HG02973 (cell line): ENCODE measurements around the gene CLDN7.

ENCODE experiments used
- ATAC-seq: cut with Tn5 transposase; IDR thresholded peaks from one replicate; pipeline ENCODE4 v1.9.1; 2021; ENCODE audit warnings: moderate library complexity; ENCODE audit not compliant: unreplicated experiment

CLDN7 gene

GRCh38 chr17:7289256-7290032 lies 27.2 kb upstream of the CLDN7 start:
- ATAC-seq, result no peak

GRCh38 chr17:7285679-7286078 lies 23.4 kb upstream of the CLDN7 start:
- no peak for ATAC-seq

DNA sequence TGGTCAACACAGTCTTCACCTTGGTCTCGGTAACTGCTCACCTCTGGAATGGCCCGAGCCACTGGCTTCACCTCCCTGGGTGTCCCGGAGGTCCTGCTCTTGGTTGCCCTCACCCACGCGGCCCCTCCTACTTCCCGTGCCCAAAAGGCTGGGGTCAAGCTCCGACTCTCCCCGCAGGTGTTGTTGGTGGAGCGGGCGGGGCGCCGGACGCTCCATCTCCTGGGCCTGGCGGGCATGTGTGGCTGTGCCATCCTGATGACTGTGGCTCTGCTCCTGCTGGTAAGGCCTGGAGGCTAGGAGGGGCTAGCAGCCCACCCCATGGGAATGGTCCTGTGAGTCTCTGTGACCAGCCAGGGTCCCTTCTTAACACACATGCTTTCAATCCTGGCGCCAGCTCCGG lies 22.6 kb upstream of the CLDN7 start:
- no peak for ATAC-seq

- ATAC-seq, result no peak
Measured at GRCh38 chr17:7283471-7284216, 21.4 kb upstream of the CLDN7 start.

- ATAC-seq, result no peak
Measured at GRCh38 chr17:7282752-7283321, 20.6 kb upstream of the CLDN7 start.

- ATAC-seq, result no peak
Measured at GRCh38 chr17:7281953-7282751, 19.9 kb upstream of the CLDN7 start.

DNA sequence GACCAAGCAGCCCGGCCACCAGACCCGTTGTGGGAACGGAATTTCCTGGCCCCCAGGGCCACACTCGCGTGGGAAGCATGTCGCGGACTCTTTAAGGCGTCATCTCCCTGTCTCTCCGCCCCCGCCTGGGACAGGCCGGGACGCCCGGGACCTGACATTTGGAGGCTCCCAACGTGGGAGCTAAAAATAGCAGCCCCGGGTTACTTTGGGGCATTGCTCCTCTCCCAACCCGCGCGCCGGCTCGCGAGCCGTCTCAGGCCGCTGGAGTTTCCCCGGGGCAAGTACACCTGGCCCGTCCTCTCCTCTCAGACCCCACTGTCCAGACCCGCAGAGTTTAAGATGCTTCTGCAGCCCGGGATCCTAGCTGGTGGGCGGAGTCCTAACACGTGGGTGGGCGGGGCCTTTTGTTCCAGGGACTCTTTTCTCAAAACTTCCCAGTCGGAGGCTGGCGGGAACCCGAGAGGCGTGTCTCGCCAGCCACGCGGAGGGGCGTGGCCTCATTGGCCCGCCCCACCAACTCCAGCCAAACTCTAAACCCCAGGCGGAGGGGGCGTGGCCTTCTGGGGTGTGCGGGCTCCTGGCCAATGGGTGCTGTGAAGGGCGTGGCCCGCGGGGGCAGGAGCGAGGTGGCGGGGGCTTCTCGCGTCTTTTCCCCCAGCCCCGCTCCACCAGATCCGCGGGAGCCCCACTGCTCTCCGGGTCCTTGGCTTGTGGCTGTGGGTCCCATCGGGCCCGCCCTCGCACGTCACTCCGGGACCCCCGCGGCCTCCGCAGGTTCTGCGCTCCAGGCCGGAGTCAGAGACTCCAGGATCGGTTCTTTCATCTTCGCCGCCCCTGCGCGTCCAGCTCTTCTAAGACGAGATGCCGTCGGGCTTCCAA lies 19.0 kb upstream of the CLDN7 start, which contains the start of gene SLC2A4:
Gene SLC2A4 (plus strand): TSS at position 645 of the 879 bp plus-strand sequence. CDS start 217 bp downstream, at position 862.
- ATAC-seq, result no peak

GRCh38 chr17:7280519-7281073 lies 18.3 kb upstream of the CLDN7 start:
- no peak for ATAC-seq

- no peak for ATAC-seq
Measured at GRCh38 chr17:7279448-7279847, 17.2 kb upstream of the CLDN7 start.

DNA sequence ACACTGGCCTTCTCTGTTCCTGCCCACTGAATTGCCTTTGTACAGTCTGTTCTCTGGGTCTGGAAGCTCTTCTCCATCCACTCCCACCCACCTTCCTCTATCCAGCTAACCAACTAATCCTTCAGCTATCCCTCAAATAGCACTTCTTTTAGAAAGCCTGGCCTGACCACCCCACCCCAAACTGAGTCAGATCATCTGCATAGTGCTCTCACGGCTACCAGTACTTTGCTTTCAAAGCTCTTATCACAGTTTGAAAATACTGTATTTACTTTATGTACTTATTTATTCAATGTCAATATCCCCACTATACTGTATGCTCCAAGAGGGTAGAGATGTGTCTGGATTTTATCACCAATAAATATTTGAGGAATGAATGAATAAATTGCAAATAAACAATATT lies 4.5 kb upstream of the CLDN7 start:
- ATAC-seq, result no peak

- no peak for ATAC-seq
Measured at GRCh38 chr17:7263801-7264078, 1.5 kb upstream of the CLDN7 start.

DNA sequence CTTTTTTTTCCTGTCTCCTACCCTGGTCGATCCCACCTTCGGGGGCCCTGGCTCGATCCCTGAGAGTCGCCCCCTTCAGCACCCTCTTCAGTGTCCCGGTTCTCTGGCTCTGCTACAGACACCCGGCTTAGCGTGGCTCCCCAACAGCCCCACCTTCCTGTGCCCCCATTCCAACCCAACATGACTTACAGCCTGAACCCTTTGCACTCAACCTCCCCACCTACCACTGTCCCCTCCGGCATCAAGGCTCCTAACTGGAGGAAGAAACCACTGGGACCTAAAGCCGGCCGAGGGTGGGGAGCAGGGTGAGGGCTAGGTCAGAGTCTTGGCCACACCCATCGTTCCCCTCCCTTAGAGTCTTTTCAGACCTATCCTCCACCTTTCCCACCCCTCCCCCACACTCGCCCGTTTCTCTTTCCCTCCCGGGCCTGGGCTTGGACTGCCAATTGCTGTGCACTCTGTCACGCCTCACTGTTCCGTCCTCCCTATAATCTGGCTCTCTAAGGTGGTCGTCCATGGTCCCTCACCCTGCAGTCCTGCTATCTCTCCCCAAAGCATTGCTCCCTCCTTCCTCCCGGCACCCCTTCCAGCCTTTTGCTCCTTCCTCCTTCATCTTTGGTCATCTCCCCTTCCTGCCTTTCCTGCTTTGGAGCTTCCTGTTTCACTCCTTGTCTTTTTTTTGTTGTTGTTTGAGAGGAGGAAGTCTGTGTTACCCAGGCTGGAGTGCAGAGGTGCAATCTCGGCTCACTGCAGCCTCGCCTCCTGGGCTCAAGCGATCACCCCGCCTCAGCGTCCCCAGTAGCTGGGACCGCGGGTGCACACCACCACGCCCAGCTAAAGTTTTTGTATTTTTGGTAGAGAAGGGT lies 890 bp upstream of the CLDN7 start:
- ATAC-seq, result no peak

- no peak for ATAC-seq
Measured at GRCh38 chr17:7261379-7262191, 693 bp downstream of the CLDN7 start.

- no peak for ATAC-seq
Measured at GRCh38 chr17:7260651-7261378, 1.5 kb downstream of the CLDN7 start.

DNA sequence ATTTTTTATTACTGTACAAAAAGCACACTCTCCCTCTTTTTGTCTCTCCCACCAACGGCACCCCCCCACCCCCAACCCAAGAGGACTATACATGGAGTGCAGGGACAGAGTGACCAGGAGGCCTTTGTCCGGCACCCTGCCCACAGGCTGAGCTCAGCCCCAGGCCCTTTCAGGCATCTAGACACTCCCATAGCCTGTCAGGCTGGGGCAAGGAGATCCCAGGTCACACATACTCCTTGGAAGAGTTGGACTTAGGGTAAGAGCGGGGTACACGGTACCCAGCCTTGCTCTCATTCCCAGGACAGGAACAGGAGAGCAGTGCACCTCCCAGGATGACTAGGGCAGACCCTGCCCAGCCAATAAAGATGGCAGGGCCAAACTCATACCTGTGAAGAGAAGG lies 2.1 kb downstream of the CLDN7 start:
- no peak for ATAC-seq

GRCh38 chr17:7259555-7259889 lies 2.8 kb downstream of the CLDN7 start:
- no peak for ATAC-seq

DNA sequence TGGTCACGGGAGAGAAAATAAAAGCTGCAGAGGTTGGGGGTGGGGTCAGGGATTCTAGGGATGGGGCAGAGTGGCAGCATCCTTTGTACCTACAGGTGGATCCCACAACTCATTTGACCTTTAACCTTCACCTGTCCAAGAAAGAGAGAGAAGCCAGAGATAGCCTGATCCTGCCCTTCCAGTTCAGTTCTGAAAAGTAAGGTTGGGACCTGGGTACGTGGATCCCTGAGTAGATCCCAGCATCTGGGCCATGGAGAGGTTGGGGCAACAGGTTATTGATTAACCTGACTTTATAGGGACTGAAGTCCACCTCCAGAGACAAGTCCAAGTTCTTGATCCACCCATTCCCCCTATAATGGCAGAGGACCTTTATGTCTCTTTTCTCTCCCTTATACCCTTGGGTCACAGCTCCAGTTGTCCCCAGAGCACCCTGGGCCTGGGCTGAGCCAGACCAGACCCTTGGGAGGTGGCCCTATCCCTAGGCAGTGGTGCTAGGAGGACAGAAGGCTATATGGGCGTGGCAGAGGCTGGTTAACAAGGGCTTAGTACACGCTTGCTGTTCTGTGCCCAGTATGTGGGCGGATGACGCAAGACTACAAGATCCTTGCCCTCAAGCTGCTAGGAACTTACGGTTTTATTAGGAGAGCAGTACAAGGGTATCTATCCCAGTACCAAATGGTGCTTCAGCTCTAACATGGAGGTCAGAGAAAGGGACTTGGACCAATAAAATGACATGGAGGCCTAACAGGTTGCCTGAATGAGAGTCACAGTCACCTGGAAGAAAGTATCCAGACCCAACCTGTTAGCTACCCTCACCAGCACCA lies 3.3 kb downstream of the CLDN7 start:
- ATAC-seq, result no peak
